GM18505 (cell line): ENCODE data around the gene AKT3.

Experiments
- ATAC-seq: cut with Tn5 transposase; IDR thresholded peaks from one replicate; pipeline ENCODE4 v1.9.1; 2021; ENCODE audit not compliant: unreplicated experiment
- POLR2A ChIP-seq: IDR thresholded peaks from 4 replicates; pipeline ENCODE4 v1.6.1; 2011; ENCODE audit warnings: borderline replicate concordance; ENCODE audit not compliant: insufficient read depth, insufficient read length; ENCODE audit errors: extremely low read depth

The AKT3 gene

DNA sequence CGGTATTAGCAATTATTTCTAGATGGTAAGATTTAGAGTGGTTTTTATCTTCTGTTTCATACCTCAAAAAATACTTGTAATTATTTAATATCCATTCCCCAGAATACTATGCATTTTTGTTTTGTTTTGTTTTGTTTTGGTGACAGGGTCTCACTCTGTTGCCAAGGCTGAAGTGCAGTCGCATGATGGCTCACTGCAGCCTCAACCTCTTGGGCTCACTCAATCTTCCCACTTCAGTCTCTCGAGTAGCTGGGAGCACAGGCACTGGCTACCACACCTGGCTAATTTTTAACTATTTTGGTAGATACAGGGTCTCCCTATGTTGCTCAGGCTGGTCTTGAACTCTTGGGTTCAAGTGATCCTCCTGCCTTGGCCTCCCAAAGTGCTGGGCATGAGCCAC is 252.7 kb downstream of the AKT3 start:
- no peak for ATAC-seq
- TF ChIP-seq POLR2A = no peak

DNA sequence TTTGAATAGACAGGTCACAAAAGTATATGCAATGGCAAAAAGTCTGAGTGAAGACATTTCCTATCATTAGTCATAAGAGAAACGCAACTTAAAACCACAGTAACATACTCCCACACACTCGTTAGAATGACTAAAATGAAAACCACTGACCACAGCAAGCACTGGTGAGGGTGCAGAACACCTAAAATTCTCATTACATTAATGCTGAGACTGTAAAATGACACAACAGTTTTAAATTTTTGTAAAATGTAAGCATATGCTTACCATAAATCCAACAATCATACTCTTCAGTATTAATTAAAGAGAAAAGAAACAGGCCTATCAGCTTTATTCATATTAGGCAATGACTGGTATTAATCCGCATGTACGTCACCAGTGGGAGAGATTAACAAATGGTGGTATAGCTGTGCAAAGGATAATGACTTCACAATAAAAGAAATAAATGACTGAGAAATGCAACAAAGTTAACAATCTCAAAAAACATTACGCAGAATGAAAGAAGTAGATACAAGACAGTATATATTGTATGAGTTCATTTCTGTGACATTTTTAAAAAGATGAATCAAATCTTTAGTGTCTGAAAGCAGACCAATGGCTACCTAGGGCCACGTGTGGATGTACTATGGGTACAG is 253.5 kb downstream of the AKT3 start:
- no peak for TF ChIP-seq POLR2A

DNA sequence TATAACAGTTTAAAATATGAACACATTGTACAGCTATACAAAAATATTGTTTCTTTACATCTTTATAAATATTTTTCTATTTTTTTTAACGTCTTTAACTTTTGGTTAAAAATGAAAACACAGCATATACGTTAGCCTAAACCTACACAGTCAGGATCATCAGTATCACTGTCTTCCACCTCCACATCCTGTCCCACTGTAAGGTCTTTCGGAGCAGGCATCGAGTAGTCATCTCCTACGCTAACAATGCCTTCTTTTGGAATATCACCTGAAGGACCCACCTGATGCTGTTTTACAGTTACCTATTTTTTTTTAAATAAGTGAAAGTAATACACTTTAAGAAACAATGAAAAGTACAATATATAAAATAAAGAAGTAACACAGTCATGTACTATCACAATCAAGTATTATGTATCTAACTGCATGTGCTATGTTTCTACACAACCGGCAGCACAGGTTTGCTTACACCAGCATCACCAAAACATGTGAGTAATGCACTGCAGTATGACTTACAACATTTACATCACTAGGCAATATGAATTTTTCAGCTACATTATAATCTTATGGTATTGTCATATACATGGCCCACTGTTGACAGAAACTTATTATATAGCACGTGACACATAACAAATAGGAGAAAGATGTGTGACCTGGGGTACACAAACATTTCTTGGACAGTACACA is 254.4 kb downstream of the AKT3 start:
- ATAC-seq = peak; percentile 18

More for the DNA sequence above, 253.5 kb downstream of the AKT3 start:
- ATAC-seq = peak; percentile 96

DNA sequence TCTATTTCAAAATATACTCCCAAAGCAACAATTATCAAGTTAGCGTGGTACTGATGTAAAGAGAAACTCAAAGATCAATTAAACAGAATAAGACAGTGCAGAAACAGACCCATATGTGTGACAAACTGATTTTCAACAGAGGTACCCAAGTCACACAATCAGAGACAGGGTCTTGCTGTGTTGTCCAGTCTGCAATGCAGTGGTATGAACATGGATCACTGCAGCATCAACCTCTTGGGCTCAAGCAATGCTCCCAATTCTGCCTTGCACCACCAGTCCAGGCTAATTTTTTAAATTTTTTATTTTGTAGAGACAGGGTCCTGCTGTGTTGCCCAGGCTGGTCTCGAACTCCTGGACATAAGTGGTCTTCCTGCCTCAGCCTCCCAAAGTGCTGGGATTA is 255.6 kb downstream of the AKT3 start:
- ATAC-seq = no peak
- TF ChIP-seq POLR2A = no peak

More for the DNA sequence above, 254.4 kb downstream of the AKT3 start:
- no peak for TF ChIP-seq POLR2A

DNA sequence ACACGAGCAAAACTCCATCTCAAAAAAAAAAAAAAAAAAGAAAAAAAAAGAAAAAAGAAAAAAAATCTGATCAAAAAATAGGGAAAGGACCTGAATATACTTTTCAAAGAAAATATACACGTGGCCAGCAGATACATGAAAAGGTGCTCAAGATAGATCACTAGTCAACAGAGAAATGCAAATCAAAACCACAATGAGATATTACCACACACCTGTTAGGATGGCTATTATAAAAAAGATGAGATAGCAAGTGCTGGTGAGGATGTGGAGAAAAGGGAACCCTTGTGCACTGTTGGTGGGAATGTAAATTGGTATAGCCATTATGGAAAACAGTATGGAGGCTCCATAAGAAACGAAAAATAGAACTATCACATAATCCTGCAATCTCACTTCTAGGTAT is 260.8 kb downstream of the AKT3 start:
- peak; percentile 77 for ATAC-seq

DNA sequence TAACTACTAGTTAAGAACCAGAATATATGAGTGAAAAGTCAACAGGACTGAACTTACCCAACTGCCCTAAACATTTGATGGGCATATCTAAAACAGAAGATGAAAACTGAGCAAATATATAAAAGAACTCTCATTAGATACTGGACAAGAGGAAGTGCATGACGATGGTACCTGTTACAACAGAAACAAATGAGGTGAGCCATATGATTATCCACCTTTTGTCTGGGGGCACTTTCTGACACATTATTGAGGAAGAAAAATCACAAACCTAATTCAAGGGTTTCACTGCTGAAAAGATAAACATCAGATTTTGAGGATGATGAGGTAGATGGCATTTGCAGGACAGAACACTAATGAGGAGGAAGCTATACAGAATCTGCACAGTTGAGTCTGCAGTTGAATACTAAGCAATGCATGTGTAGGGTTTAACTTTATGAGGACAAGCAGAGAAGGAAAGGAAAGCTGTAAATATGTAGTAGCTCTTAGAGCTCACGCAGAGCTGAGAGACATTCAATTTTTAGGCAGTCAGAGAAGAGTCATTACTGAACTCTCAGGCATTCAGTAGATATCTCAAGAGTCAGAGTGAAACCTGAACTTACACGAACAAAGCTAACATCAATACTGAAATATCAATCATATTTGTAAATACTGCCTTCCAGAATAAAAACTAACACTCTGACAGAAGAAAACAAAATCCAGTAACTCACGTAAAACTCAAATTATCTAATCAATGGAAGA is 262.1 kb downstream of the AKT3 start:
- TF ChIP-seq POLR2A = no peak
- ATAC-seq = peak; percentile 83

DNA sequence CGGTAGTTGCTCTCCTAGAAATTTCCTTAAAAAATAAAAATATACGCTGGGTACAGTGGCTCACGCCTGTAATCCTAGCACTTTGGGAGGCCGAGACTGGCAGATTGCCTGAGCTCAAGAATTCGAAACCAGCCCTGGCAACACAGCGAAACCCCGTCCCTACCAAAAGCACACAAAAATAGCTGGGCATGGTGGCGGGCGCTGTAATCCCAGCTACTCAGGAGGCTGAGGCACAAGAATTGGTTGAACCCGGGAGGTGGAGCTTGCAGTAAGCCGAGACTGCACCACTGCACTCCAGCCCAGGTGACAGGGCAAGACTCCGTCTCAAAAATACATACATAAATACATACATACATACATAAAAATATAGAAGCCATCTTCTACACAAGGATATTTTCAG is 262.8 kb downstream of the AKT3 start:
- no peak for ATAC-seq
- TF ChIP-seq POLR2A = no peak

DNA sequence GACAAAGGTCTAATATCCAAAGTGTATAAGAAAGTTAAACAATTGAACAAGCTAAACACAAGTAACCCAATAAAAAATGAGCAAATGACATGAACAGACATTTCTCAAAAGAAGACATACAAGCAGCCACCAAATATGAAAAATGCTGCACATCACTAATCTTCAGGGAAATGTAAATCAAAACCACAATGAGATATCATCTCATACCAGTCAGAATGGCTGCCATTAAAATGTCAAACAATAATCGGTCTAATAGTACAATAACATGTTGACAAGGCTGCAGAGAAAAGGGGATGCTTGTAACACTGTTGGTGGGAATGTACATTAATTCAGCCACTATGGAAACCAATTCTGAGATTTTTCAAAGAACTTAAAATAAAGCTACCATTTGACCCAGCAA is 264.1 kb downstream of the AKT3 start:
- no peak for ATAC-seq
- TF ChIP-seq POLR2A = no peak

DNA sequence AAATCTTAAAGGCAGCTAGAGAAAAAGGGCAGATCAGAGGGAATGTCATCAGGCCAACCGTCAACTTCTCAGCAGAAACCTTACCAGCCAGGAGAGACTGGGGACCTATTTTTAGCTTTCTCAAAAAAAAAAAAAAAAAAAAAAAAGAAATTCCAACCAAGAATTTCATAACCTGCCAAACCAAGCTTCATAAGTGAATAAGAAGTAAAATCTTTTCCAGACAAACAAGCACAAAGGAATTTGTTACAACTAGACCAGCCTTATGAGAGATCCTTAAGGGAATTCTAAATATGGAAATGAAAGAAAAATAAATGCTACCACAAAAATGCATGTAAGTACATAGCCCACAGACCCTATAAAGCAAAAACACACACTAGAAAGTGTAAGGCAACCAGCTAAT is 267.7 kb downstream of the AKT3 start:
- ATAC-seq = no peak
- TF ChIP-seq POLR2A = no peak

DNA sequence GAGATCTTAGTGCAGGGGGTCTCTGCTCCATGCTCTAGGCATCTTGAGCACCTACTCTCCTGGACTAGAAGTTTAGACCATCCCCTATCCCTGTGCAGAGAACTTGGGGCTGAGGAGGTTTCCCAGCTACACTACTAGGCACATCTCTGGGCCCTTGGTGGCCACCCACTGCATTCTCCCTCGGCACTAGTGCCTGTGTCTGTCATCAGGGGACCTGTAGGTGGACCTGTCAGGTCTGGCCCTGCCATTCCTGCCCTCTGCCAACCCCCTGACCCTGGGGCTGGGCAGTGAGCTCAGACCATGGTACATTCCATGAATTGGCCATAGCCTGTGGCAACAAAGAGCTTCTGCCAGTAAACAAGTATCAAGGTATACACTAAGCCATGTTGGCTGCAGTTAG is 269.1 kb downstream of the AKT3 start:
- no peak for TF ChIP-seq POLR2A
- ATAC-seq = no peak

DNA sequence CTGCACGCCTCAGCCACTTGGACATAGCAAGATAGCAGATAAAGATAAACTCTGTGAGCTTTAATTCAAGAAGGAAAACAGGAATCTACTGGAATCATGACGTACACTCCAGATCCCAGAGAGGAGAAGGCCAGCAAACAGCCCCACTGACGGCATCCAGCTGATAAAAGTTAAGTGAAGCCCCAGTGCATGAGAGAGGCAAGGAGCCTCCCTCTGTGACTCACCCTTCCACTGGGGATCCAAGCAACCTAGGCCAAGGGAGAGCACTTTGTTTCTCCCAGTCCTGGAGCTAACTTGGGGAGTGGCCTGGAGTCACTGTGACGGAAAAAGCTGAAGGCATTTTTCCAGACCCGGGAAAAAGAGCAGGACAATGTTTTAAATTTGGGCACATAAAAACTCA is 270.0 kb downstream of the AKT3 start:
- TF ChIP-seq POLR2A = no peak
- ATAC-seq = no peak

DNA sequence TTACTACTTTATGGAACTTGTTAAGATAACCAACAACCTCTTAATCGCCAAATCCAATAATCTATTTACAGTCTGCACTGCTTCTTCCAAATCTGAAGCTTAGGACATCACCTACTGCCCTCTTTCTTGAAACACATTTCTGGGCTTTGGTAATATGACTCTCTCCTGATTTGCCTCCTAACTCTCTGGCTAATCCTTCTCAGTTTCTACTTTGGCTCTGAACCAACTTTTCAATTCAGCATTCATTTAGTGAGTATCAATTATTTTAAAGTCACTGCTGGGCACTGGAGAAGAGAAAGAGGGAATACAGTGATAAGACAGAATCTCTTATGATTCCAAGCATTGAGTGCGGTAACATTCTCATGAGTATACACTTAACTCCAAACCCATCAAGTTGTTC is 275.0 kb downstream of the AKT3 start:
- no peak for ATAC-seq
- no peak for TF ChIP-seq POLR2A

DNA sequence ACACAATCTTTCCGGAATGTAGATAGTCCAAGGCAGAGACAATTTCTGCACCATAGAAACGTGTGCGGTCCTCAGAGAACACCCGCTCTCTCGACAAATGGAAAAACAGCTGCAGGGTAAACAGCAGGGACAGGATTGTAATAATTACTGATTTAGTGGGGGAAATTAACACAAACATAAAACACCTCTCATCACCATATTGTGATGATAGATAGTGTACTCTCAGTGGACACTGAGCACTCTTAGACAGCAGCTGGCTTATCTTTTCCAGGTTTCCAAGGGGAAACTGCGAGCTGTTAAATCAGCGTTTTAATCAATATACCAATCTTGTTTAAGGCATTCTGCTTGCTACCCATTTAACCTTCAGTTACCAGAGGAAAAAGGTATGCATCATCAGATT is 277.1 kb downstream of the AKT3 start:
- TF ChIP-seq POLR2A = no peak

DNA sequence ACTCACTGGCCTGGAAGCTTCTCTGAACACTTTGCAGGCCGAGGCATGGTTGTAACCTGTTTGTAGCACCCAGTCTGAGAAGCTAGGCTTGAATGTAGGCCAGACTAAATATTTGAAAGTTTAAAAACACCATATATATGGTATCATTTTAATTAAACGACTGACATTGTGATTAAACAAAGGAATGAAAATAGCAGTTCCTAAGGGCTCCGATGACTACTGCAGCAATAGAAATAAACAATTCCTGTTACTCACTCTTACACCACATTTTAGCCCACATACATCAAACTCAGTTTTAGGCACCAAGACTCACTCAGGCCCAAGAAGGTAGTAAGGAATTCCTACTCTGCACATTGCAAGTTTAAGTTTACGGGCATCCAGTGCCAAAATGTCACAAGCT is 281.2 kb downstream of the AKT3 start:
- no peak for TF ChIP-seq POLR2A
- ATAC-seq = no peak

More for the DNA sequence above, 277.1 kb downstream of the AKT3 start:
- ATAC-seq = no peak

DNA sequence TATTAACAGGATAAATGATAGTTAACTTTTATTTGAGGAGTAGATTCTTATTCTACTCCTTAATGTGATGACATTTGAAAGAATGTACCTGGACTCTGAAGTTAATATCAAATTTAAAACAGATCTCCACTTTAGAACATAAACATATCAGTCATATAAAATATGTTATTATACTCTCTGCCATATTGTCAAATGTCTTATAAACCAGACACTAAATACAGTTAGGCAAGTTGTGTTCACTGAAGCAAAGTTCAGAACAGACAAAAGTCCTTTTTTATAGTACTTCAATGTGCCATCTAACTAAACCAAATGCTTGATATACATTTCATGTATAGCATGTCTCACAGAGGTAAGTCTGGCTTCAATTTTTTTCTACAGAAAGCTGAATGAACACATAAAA is 285.2 kb downstream of the AKT3 start:
- no peak for TF ChIP-seq POLR2A
- ATAC-seq = no peak

DNA sequence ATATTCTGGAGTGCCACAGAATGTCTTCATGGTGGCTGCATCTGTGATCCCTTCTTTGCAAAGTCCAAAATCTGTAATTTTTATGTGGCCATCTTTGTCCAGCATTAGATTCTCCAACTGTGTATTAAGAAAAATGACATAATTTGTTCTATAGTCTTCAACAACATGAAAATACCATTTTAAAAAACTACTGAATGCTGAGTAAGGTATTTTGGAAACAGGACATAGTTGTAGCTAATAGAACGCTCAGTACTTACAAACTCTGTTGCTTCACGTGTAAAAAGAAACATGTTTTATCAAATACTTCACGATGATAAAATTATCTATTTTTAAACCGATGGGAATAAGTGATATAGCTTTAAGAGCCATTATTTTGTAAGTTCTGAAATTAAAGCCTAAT is 286.3 kb downstream of the AKT3 start:
- TF ChIP-seq POLR2A = no peak
- ATAC-seq = no peak
